Type B pancreatic cell (in vitro differentiated cells): ENCODE data around the gene TMTC4. TPM values are rescaled to one million over a fixed set of nuclear protein-coding genes. Genes with fewer than 3 reads are reported as not detected.

Source experiments
- DNase-seq: peaks from one replicate; pipeline ENCODE4 v3.0.0; 2021; ENCODE audit warnings: mixed read lengths; ENCODE audit not compliant: unreplicated experiment; ENCODE audit errors: extremely low spot score
- H3K27ac Mint-ChIP-seq: 2 replicates; pipeline ENCODE4 v1.8.0; 2021; ENCODE audit warnings: mild to moderate bottlenecking, mixed read lengths
- H3K27me3 Mint-ChIP-seq: 2 replicates; pipeline ENCODE4 v1.8.0; 2021; ENCODE audit warnings: mixed read lengths
- H3K36me3 Mint-ChIP-seq: 2 replicates; pipeline ENCODE4 v1.8.0; 2021; ENCODE audit warnings: mixed read lengths
- H3K4me1 Mint-ChIP-seq: one replicate; pipeline ENCODE4 v1.8.0; 2021; ENCODE audit warnings: mixed read lengths; ENCODE audit not compliant: unreplicated experiment
- H3K4me3 Mint-ChIP-seq: 2 replicates; pipeline ENCODE4 v1.8.0; 2021; ENCODE audit warnings: mild to moderate bottlenecking, mixed read lengths
- H3K9me3 Mint-ChIP-seq: 2 replicates; pipeline ENCODE4 v1.8.0; 2021; ENCODE audit warnings: mixed read lengths
- CTCF ChIP-seq: fragments of 200-600 bp; sonication (generic); conservative IDR thresholded peaks from 2 replicates; pipeline ENCODE4 v1.5.0; 2021; ENCODE audit warnings: antibody characterized with exemption, mild to moderate bottlenecking
- total RNA-seq: library from RNA; stranded (reverse); gene quantifications from 2 replicates; pipeline ENCODE4 v1.2.1, GENCODE V29; 2021; ENCODE audit warnings: low replicate concordance

The TMTC4 gene
- total RNA-seq, 1 donor from 2014 or later, result 44.5 TPM

- Mint-ChIP-seq H3K36me3 (peaks cover 48% of the 10 kb centered on the region), H3K27ac (no peak overlapping the region), H3K9me3 (no peaks in the 10 kb centered on the region), H3K4me3 (no peak overlapping the region), H3K4me1 (peaks cover 7% of the 10 kb centered on the region), H3K27me3 (no peaks in the 10 kb centered on the region)
- TF ChIP-seq CTCF, result no peak
- DNase-seq, result no peak
Observed at GRCh38 chr13:100637380-100637779, 37.2 kb downstream of the TMTC4 start.

GRCh38 chr13:100636441-100636840 lies 38.2 kb downstream of the TMTC4 start:
- H3K36me3 Mint-ChIP-seq, result peaks cover 46% of the 10 kb centered on the region

GRCh38 chr13:100636004-100636403 lies 38.6 kb downstream of the TMTC4 start:
- Mint-ChIP-seq H3K4me3 (no peak overlapping the region), H3K27me3 (no peaks in the 10 kb centered on the region), H3K36me3 (peaks cover 42% of the 10 kb centered on the region), H3K27ac (no peak overlapping the region), H3K4me1 (peaks cover 15% of the 10 kb centered on the region), H3K9me3 (no peaks in the 10 kb centered on the region)
- DNase-seq, result no peak
- TF ChIP-seq CTCF, result no peak

More at GRCh38 chr13:100636441-100636840, 38.2 kb downstream of the TMTC4 start:
- no peak for DNase-seq
- H3K4me3 Mint-ChIP-seq, result no peak overlapping the region
- no peaks in the 10 kb centered on the region for H3K9me3 Mint-ChIP-seq
- H3K4me1 Mint-ChIP-seq, result peaks cover 13% of the 10 kb centered on the region
- H3K27ac Mint-ChIP-seq, result no peak overlapping the region
- no peak for TF ChIP-seq CTCF
- H3K27me3 Mint-ChIP-seq, result no peaks in the 10 kb centered on the region

GRCh38 chr13:100634696-100635095 lies 39.9 kb downstream of the TMTC4 start:
- Mint-ChIP-seq H3K9me3 (no peaks in the 10 kb centered on the region), H3K4me1 (peaks cover 25% of the 10 kb centered on the region), H3K36me3 (peaks cover 50% of the 10 kb centered on the region), H3K27ac (no peak overlapping the region), H3K4me3 (no peak overlapping the region), H3K27me3 (no peaks in the 10 kb centered on the region)
- DNase-seq, result no peak
- TF ChIP-seq CTCF, result no peak

- peaks cover 26% of the 10 kb centered on the region for H3K4me1 Mint-ChIP-seq
- no peak for TF ChIP-seq CTCF
- H3K4me3 Mint-ChIP-seq, result no peak overlapping the region
- DNase-seq, result no peak
- H3K9me3 Mint-ChIP-seq, result no peaks in the 10 kb centered on the region
- H3K27ac Mint-ChIP-seq, result no peak overlapping the region
- H3K27me3 Mint-ChIP-seq, result no peaks in the 10 kb centered on the region
- peaks cover 60% of the 10 kb centered on the region for H3K36me3 Mint-ChIP-seq
Observed at GRCh38 chr13:100633461-100633860, 41.1 kb downstream of the TMTC4 start.

GRCh38 chr13:100630555-100630954 lies 44.0 kb downstream of the TMTC4 start:
- no peak for DNase-seq
- no peaks in the 10 kb centered on the region for H3K27me3 Mint-ChIP-seq
- H3K27ac Mint-ChIP-seq, result peak overlapping the region; percentile 38
- H3K36me3 Mint-ChIP-seq, result peaks cover 63% of the 10 kb centered on the region
- no peaks in the 10 kb centered on the region for H3K9me3 Mint-ChIP-seq
- H3K4me3 Mint-ChIP-seq, result peak overlapping the region; percentile 44
- peaks cover 28% of the 10 kb centered on the region for H3K4me1 Mint-ChIP-seq
- peak; percentile 25 for TF ChIP-seq CTCF
